Activated T-cell treated with anti-CD3 and anti-CD28 coated beads, Interleukin-2, amount 50 U/mL, for 4 hours (primary cell): ENCODE measurements around the gene SLC2A6. TPM values are rescaled to one million over a fixed set of nuclear protein-coding genes. Genes with fewer than 3 reads are reported as not detected.

Experiments used
- ATAC-seq, 2 donors: fragments of 200-7000 bp; cut with Tn5 transposase; one replicate each; pipeline ENCODE4 v1.10.0; 2021
- DNase-seq: peaks from one replicate; pipeline ENCODE4 v3.0.0-alpha.2; 2020
- H3K27me3 Mint-ChIP-seq: one replicate; pipeline ENCODE4 v1.8.0; 2021; ENCODE audit warnings: low read depth, mixed read lengths
- H3K36me3 Mint-ChIP-seq: one replicate; pipeline ENCODE4 v1.8.0; 2022; ENCODE audit warnings: mixed read lengths; ENCODE audit not compliant: insufficient read depth
- H3K4me1 Mint-ChIP-seq: one replicate; pipeline ENCODE4 v1.8.0; 2021; ENCODE audit warnings: low read depth, mixed read lengths
- H3K4me3 Mint-ChIP-seq: one replicate; pipeline ENCODE4 v1.8.0; 2021; ENCODE audit warnings: mild to moderate bottlenecking, moderate library complexity, mixed read lengths
- H3K9me3 Mint-ChIP-seq: one replicate; pipeline ENCODE4 v1.8.0; 2021; ENCODE audit warnings: mixed read lengths
- total RNA-seq, 3 donors: library from RNA; stranded (reverse); gene quantifications; one replicate each; pipeline ENCODE4 v1.2.1, GENCODE V29; 2021

The SLC2A6 gene
- total RNA-seq, 3 donors from 2014 or later: 4.9 to 5.3 (median 5.2) TPM

GRCh38 chr9:133519693-133520092 is 40.8 kb upstream of the SLC2A6 start:
- DNase-seq: no peak
- Mint-ChIP-seq H3K36me3 (no peaks in the 10 kb centered on the region), H3K4me3 (no peak overlapping the region), H3K9me3 (no peaks in the 10 kb centered on the region), H3K27me3 (peaks cover 5% of the 10 kb centered on the region), H3K4me1 (no peaks in the 10 kb centered on the region)
- no peak for ATAC-seq

GRCh38 chr9:133518706-133519449 is 40.0 kb upstream of the SLC2A6 start:
- peaks cover 5% of the 10 kb centered on the region for H3K27me3 Mint-ChIP-seq
- H3K36me3 Mint-ChIP-seq: no peaks in the 10 kb centered on the region
- no peaks in the 10 kb centered on the region for H3K4me1 Mint-ChIP-seq
- no peaks in the 10 kb centered on the region for H3K9me3 Mint-ChIP-seq
- DNase-seq (no peak), ATAC-seq (no peak)
- no peak overlapping the region for H3K4me3 Mint-ChIP-seq

- no peak for ATAC-seq
- Mint-ChIP-seq H3K4me3 (no peak overlapping the region), H3K4me1 (no peaks in the 10 kb centered on the region), H3K27me3 (peaks cover 5% of the 10 kb centered on the region), H3K36me3 (no peaks in the 10 kb centered on the region), H3K9me3 (no peaks in the 10 kb centered on the region)
- no peak for DNase-seq
Measured at GRCh38 chr9:133518200-133518599, 39.3 kb upstream of the SLC2A6 start.

- no peak overlapping the region for H3K4me3 Mint-ChIP-seq
- DNase-seq (no peak), ATAC-seq (no peak)
- peaks cover 5% of the 10 kb centered on the region for H3K27me3 Mint-ChIP-seq
- no peaks in the 10 kb centered on the region for H3K36me3 Mint-ChIP-seq
- H3K9me3 Mint-ChIP-seq: no peaks in the 10 kb centered on the region
- no peaks in the 10 kb centered on the region for H3K4me1 Mint-ChIP-seq
Measured at GRCh38 chr9:133517711-133518110, 38.8 kb upstream of the SLC2A6 start.

GRCh38 chr9:133516961-133517350 is 38.1 kb upstream of the SLC2A6 start:
- no peaks in the 10 kb centered on the region for H3K4me1 Mint-ChIP-seq
- H3K36me3 Mint-ChIP-seq: no peaks in the 10 kb centered on the region
- no peak overlapping the region for H3K4me3 Mint-ChIP-seq
- H3K27me3 Mint-ChIP-seq: peaks cover 5% of the 10 kb centered on the region
- DNase-seq: no peak
- ATAC-seq: no peak
- H3K9me3 Mint-ChIP-seq: no peaks in the 10 kb centered on the region

- no peak overlapping the region for H3K4me3 Mint-ChIP-seq
- DNase-seq: no peak
- H3K4me1 Mint-ChIP-seq: no peaks in the 10 kb centered on the region
- no peak for ATAC-seq
- no peaks in the 10 kb centered on the region for H3K9me3 Mint-ChIP-seq
- H3K36me3 Mint-ChIP-seq: no peaks in the 10 kb centered on the region
- peaks cover 5% of the 10 kb centered on the region for H3K27me3 Mint-ChIP-seq
Measured at GRCh38 chr9:133516256-133516960, 37.5 kb upstream of the SLC2A6 start.

GRCh38 chr9:133515615-133516255 is 36.8 kb upstream of the SLC2A6 start:
- no peaks in the 10 kb centered on the region for H3K4me1 Mint-ChIP-seq
- no peak for ATAC-seq
- DNase-seq: no peak

GRCh38 chr9:133515240-133515610 is 36.3 kb upstream of the SLC2A6 start:
- H3K4me1 Mint-ChIP-seq: no peaks in the 10 kb centered on the region
- ATAC-seq: no peak
- no peaks in the 10 kb centered on the region for H3K9me3 Mint-ChIP-seq
- no peak overlapping the region for H3K4me3 Mint-ChIP-seq
- H3K36me3 Mint-ChIP-seq: no peaks in the 10 kb centered on the region
- DNase-seq: no peak
- H3K27me3 Mint-ChIP-seq: peaks cover 5% of the 10 kb centered on the region

More at GRCh38 chr9:133515615-133516255, 36.8 kb upstream of the SLC2A6 start:
- no peaks in the 10 kb centered on the region for H3K9me3 Mint-ChIP-seq
- H3K4me3 Mint-ChIP-seq: no peak overlapping the region
- H3K36me3 Mint-ChIP-seq: no peaks in the 10 kb centered on the region
- peaks cover 5% of the 10 kb centered on the region for H3K27me3 Mint-ChIP-seq

GRCh38 chr9:133514460-133515239 is 35.8 kb upstream of the SLC2A6 start:
- Mint-ChIP-seq H3K9me3 (no peaks in the 10 kb centered on the region), H3K4me3 (no peak overlapping the region), H3K36me3 (no peaks in the 10 kb centered on the region), H3K27me3 (peaks cover 5% of the 10 kb centered on the region), H3K4me1 (peaks cover 3% of the 10 kb centered on the region)
- no peak for DNase-seq
- ATAC-seq: no peak

- Mint-ChIP-seq H3K4me3 (no peak overlapping the region), H3K27me3 (peaks cover 3% of the 10 kb centered on the region), H3K4me1 (peaks cover 14% of the 10 kb centered on the region), H3K9me3 (no peaks in the 10 kb centered on the region), H3K36me3 (no peaks in the 10 kb centered on the region)
- ATAC-seq: no peak
- no peak for DNase-seq
Measured at GRCh38 chr9:133513214-133514100, 34.6 kb upstream of the SLC2A6 start.

GRCh38 chr9:133512253-133513213 is 33.6 kb upstream of the SLC2A6 start:
- Mint-ChIP-seq H3K27me3 (peaks cover 3% of the 10 kb centered on the region), H3K4me3 (no peak overlapping the region), H3K4me1 (peaks cover 19% of the 10 kb centered on the region), H3K36me3 (no peaks in the 10 kb centered on the region), H3K9me3 (no peaks in the 10 kb centered on the region)
- ATAC-seq (no peak), DNase-seq (no peak)

- H3K4me3 Mint-ChIP-seq: no peak overlapping the region
- H3K9me3 Mint-ChIP-seq: no peaks in the 10 kb centered on the region
- no peak for ATAC-seq
- H3K36me3 Mint-ChIP-seq: no peaks in the 10 kb centered on the region
- DNase-seq: no peak
- H3K4me1 Mint-ChIP-seq: peaks cover 19% of the 10 kb centered on the region
- peaks cover 3% of the 10 kb centered on the region for H3K27me3 Mint-ChIP-seq
Measured at GRCh38 chr9:133511607-133512006, 32.7 kb upstream of the SLC2A6 start.
